HG03064 (cell line): ENCODE data around the gene MEG3.
"Not testable (repeated sequence)": the region's sequence is repeated elsewhere in the genome, so short reads cannot be mapped to it uniquely, and the experiment has no call there.

Experiments used
- ATAC-seq: cut with Tn5 transposase; IDR thresholded peaks from one replicate; pipeline ENCODE4 v1.9.1; 2021; ENCODE audit warnings: low read depth; ENCODE audit not compliant: unreplicated experiment

MEG3 gene

DNA sequence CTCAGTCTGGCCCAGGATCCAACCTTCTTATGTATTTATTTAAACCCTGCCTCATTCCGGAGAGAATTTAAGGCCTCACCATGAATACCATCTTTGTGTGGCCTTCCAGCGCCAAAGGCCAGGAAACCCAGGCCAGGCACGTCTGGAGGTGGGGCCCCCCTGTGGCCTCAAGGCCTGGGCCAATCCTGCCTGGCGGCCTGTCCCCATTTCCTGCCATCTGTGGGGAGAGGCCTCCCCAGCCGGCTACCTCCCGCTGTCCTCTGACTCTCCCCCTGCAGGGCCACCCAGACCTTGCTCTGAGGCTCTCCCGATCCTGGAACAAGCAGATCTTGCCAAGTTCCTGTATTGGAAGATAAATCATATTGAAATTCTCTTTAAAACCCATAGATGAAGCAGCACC lies 37.4 kb upstream of the MEG3 start:
- ATAC-seq: no peak

DNA sequence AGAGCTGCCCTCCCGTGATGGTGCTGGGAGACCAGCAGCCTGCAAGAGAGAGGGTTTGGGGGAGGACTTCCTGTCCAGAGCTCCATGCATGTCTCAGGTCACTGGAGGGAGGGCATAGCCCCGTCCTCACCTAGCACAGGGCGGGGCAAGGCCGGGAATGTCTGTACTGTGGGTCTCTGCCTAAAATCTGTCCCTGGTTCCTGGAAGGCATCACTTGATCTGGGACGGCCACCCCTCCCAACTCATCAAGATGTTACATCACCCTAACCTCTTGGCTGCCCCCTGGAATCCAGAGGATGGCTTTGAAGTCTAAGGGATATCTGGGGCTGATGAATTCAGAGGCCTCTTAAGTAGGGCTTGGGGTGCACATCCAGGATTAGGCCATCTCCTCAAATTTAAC lies 37.0 kb upstream of the MEG3 start:
- no peak for ATAC-seq

DNA sequence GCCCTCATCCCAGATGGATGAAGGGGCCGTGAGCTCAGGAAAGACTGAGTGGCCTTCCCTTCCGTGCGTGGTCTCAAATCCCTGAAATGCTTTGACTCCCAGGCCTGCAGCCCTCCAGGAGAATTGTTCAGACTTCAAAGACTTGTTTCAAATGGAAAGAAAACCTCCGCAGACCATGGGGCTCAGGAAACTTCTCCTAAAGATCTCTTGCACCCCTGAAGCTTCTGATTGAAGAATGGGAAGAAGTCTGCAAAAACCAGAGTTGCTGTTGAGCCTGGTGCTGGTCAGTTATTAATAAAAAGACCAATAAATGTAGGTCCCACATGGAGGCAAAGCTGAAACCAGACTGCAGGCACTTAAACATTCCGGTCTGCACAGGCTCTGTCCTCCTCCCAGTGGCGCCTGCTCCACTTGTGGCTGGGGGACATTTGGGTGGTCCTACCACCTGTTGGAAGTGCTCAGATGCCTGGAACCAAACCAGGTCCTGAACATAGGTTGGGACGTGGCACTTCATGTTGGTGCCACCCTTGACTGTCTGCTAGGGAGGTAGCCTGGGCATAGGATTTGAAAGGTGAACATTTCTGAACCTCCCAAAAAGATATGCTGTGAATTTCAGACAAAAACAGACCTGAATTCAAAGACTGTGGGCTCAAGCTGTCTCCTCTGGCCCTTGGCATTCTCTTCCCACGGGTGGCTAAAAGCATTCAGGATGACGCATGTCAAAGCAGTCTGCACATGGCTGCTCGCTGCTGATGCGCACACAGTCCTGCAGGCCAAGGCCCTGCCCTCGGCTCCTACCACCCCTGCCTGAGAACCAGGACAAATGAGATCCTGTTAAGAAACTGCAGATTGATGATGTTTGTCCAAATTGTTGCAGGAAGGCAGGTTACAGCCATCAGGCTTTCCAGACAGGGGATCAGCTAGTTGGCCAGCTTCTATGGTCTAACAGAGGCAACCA lies 36.2 kb upstream of the MEG3 start:
- no peak for ATAC-seq

DNA sequence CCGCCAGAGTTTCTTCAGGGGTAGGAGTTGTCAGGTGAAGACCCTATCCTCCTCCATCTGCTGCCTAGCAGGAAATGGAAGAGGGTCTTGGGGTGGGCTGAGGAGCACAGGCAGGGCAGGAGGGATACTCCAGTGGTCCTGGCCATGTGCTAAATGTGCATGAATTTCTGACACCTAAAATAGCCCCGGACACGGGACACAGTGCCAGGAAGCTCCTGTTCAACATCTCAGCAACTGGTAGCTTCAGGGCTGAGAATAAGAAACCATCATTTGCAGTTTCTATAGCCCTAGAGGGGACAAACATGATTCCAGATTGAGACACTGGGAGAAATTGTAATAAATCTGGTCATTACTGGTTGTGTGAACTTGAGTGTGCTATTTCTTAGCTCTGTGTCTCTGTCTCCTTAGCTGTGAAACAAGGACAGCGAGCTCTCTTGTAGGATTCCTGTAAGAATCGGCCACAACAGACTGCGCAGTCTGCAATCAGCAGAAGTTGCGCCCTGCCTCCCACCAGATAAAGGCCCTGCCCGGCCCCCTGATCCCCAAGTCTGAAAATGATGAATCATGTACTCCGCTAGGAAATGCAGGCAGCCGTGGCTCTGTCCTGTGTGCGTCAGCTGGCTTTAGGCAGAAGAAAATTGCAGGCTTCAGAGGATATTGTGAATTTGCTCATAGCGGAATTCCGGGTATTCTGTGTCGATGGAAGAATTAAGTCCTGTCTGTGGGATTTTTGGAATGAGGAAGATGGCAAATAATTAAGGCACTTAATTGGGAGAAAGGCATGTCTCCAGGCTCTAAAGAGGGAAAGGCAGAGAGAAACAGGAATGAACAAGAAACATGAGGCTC lies 35.2 kb upstream of the MEG3 start:
- ATAC-seq: no peak

DNA sequence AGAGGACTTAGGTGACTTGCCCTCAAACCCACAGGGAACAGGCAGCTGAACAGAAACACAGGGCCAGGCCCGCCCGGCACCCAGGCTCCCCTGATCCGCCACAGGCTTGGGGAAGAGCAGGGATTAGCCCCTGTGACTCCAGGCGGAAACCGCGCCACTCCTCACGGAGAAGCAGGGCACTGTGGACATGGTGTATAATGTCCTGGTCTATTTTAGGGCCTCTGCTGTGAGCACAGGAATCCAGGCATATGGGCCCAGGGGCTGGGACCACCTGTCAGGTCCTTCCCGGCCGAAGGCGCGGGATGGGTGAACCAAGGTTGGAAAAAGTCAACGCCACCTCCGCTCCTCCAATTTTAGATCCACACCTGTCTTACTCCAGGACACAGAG lies 34.6 kb upstream of the MEG3 start:
- no peak for ATAC-seq

DNA sequence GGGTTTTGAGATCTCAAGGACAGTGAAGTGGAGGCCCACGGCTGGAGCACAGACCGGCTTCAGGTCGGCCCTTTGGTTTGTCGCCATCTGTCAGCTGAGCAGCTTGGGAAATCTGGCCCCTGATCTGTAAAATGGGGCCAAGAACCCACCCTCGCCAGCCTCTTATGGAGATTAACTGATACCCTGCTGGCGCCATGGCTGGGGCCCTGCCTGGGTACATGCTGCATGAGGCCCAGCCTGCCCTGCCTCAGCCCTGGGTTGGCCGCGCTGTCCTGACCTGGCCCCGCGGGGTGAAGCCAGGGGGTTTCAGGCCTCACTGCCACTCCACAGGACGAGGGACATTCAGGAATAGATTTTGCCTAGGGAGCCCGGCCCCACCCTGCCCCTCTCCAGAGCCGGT lies 33.9 kb upstream of the MEG3 start:
- ATAC-seq: no peak

DNA sequence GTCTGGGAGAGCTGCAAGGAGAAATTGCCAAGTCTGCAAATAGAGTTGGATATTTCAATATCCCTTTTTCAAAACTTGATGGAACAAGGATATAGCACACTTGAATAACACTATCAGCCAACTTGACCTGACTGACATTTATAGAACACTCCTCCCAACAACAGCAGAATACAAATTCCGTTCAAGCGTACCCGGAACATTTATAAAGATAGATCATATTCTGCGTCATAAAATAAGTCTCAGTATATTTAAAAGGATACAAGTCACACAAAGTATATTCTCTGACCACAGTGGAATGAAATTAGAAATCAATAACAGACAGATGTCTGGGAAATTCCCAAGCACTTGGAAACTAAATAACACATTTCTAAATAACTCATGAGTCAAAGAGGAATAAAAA lies 29.0 kb upstream of the MEG3 start:
- no peak for ATAC-seq

DNA sequence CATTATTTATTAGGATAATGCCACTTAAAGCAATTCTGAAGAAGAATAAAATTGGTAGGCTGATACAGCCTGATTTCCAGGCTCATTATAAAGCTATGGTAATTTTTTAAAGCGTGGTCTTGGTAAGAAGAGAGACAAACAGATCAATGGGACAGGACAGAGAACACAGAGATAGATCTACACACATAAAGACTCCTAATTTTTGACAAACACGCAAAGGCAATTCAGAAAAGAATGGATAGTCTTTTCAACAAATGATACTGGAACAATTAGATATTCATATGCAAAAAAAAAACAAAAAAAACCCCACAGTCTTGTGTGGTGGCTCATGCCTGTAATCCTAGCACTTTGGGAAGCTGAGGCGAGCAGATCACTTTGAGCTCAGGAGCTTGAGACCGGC lies 25.9 kb upstream of the MEG3 start:
- ATAC-seq: no peak

DNA sequence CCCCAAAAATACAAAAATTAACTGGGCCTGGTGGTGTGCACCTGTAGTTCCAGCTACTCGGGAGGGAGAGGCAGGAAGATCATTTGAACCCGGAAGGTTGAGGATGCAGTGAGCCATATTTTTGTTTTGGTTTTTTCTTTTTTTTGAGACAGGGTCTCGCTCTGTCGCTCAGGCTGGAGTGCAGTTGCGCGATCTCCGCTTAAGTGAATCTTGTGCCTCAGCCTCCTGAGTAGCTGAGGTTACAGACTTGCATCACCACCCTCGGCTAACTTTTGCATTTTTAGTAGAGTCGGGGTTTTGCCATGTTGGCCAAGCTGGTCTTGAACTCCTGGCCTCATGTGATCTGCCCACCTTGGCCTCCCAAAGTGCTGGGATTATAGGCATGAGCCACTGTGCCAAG lies 24.5 kb upstream of the MEG3 start:
- not testable (repeated sequence) for ATAC-seq

DNA sequence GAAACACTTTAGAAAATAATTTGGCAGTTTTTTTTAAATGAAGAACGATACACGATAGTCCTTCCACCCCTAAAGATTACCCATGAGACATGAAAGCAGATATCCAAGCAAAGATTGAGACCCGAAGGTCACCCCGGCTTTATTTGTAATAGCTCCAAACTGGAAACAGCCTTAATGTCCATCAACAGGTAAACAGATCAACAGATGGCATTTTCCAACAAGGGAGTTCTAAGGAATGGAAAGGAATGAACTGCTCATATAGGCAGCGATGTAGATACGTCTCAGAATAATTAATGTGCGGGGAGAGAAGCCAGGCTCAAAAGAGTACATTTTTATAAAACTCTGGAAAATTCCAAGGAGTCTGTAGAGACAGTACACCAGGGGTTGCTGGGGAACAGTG lies 23.7 kb upstream of the MEG3 start:
- no peak for ATAC-seq

DNA sequence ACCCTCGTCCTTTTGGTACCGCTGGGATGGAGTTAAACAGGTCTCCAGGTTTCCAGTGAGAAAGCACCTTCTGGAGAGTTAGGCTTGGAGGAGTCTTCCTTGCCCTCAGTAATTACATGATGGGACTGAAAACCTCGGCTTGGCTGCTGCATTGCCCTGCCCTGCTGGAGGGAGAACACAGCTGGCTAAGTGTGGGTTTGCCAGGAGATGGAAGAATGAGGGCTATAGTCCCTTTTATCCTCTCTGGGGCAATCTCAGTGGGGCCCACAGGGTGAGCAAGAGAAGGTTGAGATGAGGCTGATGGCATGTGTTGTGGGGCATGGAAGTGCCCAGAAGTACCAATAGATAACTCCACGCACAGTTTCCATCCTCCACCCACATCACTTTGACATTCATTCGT lies 23.2 kb upstream of the MEG3 start:
- no peak for ATAC-seq

DNA sequence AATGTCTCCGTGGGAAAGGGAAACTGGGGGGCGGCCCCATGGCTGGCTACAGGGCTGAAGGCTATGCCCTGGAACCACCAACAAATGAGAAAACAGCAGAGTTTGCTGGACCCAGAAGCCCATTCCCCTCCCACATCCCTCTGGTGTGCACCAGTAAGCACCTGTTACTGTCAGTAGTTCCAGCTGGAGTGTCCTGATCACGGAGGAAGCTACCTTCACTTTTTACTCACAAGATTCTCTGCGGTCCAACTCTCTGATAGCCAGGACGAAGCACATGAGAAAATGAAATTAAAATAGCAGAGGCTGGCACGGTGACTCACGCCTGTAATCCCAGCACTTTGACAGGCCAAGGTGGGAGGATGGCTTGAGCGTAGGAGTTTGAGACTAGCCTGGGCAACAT lies 22.7 kb upstream of the MEG3 start:
- ATAC-seq: no peak

DNA sequence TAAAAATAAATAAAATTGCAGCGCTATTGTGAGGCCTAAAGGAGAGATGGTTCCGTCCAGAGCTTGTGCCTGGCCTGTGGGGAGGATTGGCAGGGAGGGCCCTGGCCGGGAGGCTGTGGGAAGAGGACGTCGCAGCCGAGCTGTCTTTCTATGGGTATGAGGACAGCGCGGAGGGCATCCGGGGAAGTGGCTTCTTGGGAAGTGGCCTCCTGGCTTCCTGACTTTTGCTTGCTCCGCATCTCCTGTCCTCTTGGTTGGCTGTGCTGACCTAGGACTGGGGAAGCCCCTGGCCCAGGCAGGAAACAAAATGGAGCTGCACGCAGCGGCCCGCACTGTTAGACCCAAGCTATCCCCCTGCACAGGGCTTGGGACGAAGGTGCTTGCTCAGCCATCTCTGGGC lies 22.2 kb upstream of the MEG3 start:
- ATAC-seq: no peak

DNA sequence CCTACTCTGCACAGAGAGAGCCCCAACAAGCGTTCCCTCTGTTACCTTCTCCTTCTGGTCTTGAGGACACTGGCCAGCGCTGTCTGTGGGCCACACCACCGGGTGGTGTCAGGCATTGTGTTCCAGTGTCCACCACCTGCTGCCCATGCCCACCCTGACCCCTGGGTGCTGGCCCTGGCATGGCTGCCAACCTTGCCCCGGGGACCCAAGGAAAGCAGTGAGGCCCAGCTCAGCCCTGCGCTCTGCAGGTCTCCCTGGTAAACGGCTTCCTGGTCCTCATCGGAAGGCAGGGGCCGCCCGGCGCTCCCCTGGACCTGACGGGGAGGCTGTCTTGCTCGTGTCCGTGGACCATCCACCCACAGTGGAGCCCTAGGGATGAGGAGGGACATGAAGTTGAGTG lies 21.8 kb upstream of the MEG3 start:
- ATAC-seq: no peak

DNA sequence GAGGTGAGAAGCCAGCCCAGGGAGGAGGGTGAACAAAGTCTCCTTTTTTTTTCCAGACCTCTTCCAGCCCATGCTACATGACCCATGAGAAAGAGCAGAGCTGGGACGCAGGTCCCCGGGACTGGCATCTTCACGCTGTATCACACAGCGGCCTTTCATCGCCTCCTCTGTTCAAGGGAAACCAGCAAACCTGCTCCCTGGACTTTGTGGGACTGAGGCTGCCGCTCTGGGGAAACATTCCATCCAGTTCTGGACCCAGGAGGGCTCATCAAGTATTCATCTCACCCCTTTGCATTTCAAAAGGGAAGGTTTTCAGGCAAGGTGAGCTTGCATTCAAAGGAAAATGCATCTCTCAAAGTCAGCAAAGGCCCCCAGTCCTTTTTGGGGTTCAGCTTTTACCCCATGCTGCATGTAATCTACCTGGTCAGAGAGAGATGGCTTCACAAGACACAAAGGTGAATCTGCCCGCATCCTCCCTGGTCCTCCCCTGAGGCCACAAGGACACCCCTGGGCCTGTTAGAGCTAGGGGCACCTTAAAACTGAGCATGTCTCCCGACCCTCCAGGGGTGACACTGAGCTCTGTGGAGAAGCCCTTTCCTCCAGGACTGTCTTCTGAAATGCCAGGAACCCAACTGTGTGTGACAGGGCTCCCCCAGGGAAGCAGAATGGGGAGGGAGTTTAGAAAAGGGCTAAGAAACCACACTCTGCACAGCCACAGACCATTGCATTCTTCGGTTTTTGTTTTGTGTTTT lies 21.2 kb upstream of the MEG3 start:
- ATAC-seq: no peak

DNA sequence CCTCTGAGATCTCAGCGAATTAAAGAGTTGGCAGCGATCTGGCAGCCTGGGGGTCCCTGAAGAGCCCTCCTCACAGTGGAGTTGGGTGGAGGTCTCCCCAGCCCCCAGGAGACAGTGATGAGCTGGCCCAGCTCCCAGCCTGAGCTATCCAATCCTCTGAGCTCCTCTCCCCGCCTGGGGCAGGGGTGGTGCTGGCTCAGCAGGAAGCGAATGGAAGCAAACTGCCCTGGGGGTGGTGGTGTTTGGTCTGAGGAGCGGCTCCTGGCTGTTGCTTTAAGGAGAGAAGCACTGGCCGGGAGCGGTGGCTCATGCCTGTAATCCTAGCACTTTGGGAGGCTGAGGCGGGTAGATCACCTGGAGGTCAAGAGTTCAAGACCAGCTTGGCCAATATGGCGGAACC lies 19.5 kb upstream of the MEG3 start:
- no peak for ATAC-seq

DNA sequence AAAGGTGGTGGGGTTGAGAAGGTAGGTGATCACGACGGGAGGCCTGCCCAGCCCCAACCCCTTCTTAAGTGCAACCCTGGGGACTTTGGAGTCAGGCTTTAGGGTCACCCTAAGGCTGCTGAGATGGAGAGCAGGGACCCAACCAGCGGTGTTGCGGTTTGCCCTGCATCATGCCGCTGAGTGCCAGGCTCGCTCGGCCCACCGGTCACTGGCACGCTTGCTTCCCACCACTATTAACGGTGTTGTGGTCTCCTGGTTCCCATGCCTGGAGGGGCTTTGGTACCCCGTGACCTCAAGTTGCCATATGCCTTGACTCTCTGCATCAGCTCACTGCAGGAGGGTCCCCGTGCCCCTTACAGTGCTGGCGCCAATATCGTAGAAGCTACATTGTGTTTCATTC lies 18.4 kb upstream of the MEG3 start:
- ATAC-seq: no peak

DNA sequence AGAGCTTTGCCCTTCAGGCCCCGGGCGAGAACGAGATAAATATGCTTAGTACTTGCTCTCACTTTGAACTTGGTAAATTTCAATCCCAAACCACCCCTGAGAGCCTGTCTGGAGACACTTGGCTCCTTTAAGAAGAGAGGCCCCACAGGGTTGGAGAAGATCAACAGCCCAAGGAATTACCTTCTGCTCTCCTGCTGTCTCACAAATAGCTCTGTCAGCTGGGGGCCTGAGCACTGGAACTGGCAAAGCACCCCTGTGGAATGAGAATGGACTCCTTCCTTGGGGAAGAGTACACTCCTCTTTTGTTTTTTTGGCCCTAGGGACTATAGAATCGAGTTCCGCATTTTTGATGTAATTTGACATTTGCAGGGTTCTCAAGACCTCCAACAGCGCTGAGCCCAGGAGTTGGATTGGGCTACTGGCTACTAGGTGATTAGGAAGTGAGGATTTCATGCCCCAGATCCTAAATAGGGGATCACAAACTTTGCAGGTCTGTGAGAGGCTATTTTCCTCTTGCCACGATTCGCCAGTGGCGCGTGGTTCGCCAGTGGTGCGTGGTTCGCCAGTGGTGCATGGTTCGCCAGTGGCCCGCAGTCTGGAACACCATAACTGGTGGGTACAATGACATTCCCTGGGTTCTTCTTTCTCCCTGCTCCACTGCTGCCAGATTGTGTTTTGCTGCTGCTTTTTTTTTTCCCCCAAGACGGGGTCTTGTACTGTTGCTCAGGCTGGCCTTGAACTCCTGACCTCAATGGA lies 17.8 kb upstream of the MEG3 start:
- ATAC-seq: no peak

DNA sequence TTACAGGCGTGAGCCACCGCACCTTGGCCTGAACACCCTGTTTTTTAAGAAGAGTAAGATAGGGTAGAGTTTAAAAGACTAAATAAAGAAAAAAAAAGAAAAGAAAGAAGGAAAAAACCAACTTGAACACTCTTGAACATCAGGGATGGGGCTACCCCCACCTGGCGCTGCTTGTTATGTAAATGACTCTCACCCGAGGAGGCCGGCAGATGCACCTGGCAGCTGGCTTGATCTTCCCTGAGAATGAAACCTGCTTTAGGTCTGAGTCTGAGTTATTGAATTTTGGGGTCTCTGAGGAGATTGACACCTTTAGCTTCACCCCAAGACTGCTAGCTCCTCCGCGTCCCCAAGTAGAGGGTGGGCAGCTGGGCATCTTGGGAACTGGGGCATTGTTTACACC lies 15.5 kb upstream of the MEG3 start:
- no peak for ATAC-seq

DNA sequence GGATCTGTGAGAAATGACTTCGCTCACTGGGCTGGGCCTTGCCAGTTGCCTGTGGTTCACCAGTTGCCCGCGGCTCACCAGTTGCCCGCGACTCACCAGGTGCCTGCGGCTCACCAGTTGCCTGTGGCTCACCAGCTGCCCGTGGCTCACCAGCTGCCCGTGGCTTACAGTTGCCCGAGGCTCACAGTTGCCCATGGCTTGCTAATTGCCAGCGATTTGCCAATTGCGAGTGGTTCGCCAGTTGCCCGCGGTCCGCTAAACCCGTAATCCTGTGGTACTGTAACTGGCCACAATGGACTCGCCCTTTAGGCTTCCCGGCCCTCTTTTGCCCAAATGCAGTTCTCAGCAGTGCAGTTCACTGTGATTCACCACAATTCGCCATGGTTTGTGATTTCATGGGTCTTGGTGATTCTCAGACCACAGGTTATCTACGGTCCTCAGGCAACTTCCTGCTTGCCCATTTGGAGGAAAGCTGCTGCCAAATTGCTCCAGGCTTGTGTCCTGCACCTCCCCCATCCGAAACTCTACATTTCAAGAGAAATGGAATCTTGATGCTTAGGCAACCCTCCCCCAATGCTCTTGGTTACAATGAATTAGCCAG lies 15.0 kb upstream of the MEG3 start:
- ATAC-seq: no peak
